Calu3 (cell line): ENCODE results near the gene TIGD3. TPM values are rescaled to one million over a fixed set of nuclear protein-coding genes. Genes with fewer than 3 reads are reported as not detected.

Source experiments
- BruUV-seq: library from RNA; stranded (reverse); fragments of 400-500 nt; replicated peaks from 2 replicates; lab custom pipeline; 2021; lab: Mats Ljungman, UMichigan
- CTCF ChIA-PET: fragments of 300-600 bp; sonication (Branson Sonifier 250); formaldehyde crosslinking; loops from one replicate; lab custom pipeline; 2022; ENCODE audit warnings: antibody characterized with exemption; lab: Charles Lee
- DNase-seq: peaks from one replicate; pipeline ENCODE4 v3.0.0; 2022
- H3K27ac Mint-ChIP-seq: one replicate; pipeline ENCODE4 v1.8.0; 2022; ENCODE audit warnings: mixed read lengths; ENCODE audit not compliant: unreplicated experiment
- H3K27me3 Mint-ChIP-seq: one replicate; pipeline ENCODE4 v1.8.0; 2022; ENCODE audit warnings: mixed read lengths; ENCODE audit not compliant: unreplicated experiment
- H3K36me3 Mint-ChIP-seq: one replicate; pipeline ENCODE4 v1.8.0; 2022; ENCODE audit warnings: mild to moderate bottlenecking, moderate library complexity, mixed read lengths; ENCODE audit not compliant: insufficient read depth, unreplicated experiment
- H3K4me1 Mint-ChIP-seq: one replicate; pipeline ENCODE4 v1.8.0; 2022; ENCODE audit warnings: mild to moderate bottlenecking, low read depth, mixed read lengths; ENCODE audit not compliant: unreplicated experiment
- H3K4me3 Mint-ChIP-seq: one replicate; pipeline ENCODE4 v1.8.0; 2022; ENCODE audit warnings: mild to moderate bottlenecking, low read depth, moderate library complexity, mixed read lengths; ENCODE audit not compliant: unreplicated experiment
- H3K9me3 Mint-ChIP-seq: one replicate; pipeline ENCODE4 v1.8.0; 2022; ENCODE audit warnings: low read depth, mixed read lengths; ENCODE audit not compliant: unreplicated experiment
- CTCF ChIP-seq: fragments of 200-600 bp; IDR thresholded peaks from one replicate; pipeline ENCODE4 v1.8.0; 2022; ENCODE audit warnings: antibody characterized with exemption; ENCODE audit not compliant: unreplicated experiment
- intact Hi-C: fragments of 100-400 bp; cut with micrococcal nuclease; formaldehyde crosslinking; loops from one replicate; pipeline ENCODE4 v1.10.0; 2022; ENCODE audit not compliant: unreplicated experiment
- total RNA-seq: library from RNA; stranded (reverse); gene quantifications from 2 replicates; pipeline ENCODE4 v1.2.3, GENCODE V29; 2022

The TIGD3 gene
- total RNA-seq, 1 experiment from 2014 or later, result 1.5 TPM

GRCh38 chr11:65379698-65380459 lies 25.3 kb downstream of the TIGD3 start:
- H3K27me3 Mint-ChIP-seq, result no peaks in the 10 kb centered on the region
- H3K36me3 Mint-ChIP-seq, result peaks cover 45% of the 10 kb centered on the region
- intact Hi-C loops, result loop anchor here (5.0 kb wide), 1 partner anchor 37 kb away; no protein-coding TSS in a partner anchor
- no peak for TF ChIP-seq CTCF
- DNase-seq, result no peak
- H3K27ac Mint-ChIP-seq, result peak overlapping the region; percentile 81
- peaks cover 62% of the 10 kb centered on the region for H3K4me1 Mint-ChIP-seq
- CTCF ChIA-PET, result interaction anchor here (1.0 to 1.5 kb wide), 2 partner anchors 9 to 40 kb away, joined by 4 to 5 read pairs; no protein-coding TSS in a partner anchor
- no TSS peak for BruUV-seq
- no peaks in the 10 kb centered on the region for H3K9me3 Mint-ChIP-seq
- peak overlapping the region; percentile 24 for H3K4me3 Mint-ChIP-seq

GRCh38 chr11:65380460-65381119 lies 26.0 kb downstream of the TIGD3 start:
- no peak for TF ChIP-seq CTCF
- no peak for DNase-seq
- CTCF ChIA-PET, result interaction anchor here (0.5 to 3.1 kb wide), 3 partner anchors 10 to 127 kb away, joined by 3 to 12 read pairs (median 5); no protein-coding TSS in a partner anchor
- Mint-ChIP-seq H3K4me1 (peaks cover 68% of the 10 kb centered on the region), H3K4me3 (no peak overlapping the region), H3K27me3 (no peaks in the 10 kb centered on the region), H3K36me3 (peaks cover 47% of the 10 kb centered on the region), H3K27ac (peak overlapping the region; percentile 81), H3K9me3 (no peaks in the 10 kb centered on the region)
- BruUV-seq, result no TSS peak
- intact Hi-C loops, result loop anchor here (5.0 kb wide), 1 partner anchor 37 kb away; no protein-coding TSS in a partner anchor

GRCh38 chr11:65381716-65382032 lies 27.1 kb downstream of the TIGD3 start:
- H3K27ac Mint-ChIP-seq, result peak overlapping the region; percentile 81

More at GRCh38 chr11:65381716-65382032, 27.1 kb downstream of the TIGD3 start:
- peaks cover 68% of the 10 kb centered on the region for H3K4me1 Mint-ChIP-seq
- DNase-seq, result no peak
- H3K27me3 Mint-ChIP-seq, result no peaks in the 10 kb centered on the region
- peaks cover 56% of the 10 kb centered on the region for H3K36me3 Mint-ChIP-seq
- no TSS peak for BruUV-seq
- CTCF ChIA-PET, result interaction anchor here (0.6 to 3.1 kb wide), 10 partner anchors 9 to 144 kb away, joined by 3 to 12 read pairs (median 4); partner anchors contain the start of genes DPF2 and SCYL1
- peak overlapping the region; percentile 58 for H3K4me3 Mint-ChIP-seq
- intact Hi-C loops, result loop anchor here (1.0 to 5.0 kb wide), 3 partner anchors 36 to 129 kb away; no protein-coding TSS in a partner anchor
- no peak for TF ChIP-seq CTCF
- H3K9me3 Mint-ChIP-seq, result no peaks in the 10 kb centered on the region
